Cardiac muscle cell (in vitro differentiated cells and primary cell): ENCODE measurements around the gene MCHR2. TPM values are rescaled to one million over a fixed set of nuclear protein-coding genes. Genes with fewer than 3 reads are reported as not detected.

Experiments used
- DNase-seq, 2 donors: peaks; one replicate each; pipeline versions ENCODE4 v3.0.0 to v3.0.0-alpha.2; 2010 to 2017; ENCODE audit warnings: low read depth in 1 of 2, low spot score in 1 of 2
- H3K27ac ChIP-seq: fragments of 200-600 bp; sonication (generic); 2 replicates; pipeline ENCODE4 v1.5.1; 2016
- H3K27me3 ChIP-seq: fragments of 200-600 bp; sonication (generic); 2 replicates; pipeline ENCODE4 v1.6.0; 2016; ENCODE audit warnings: control low read depth
- H3K36me3 ChIP-seq: fragments of 200-600 bp; sonication (generic); 2 replicates; pipeline ENCODE4 v1.5.1; 2016; ENCODE audit warnings: control low read depth
- H3K4me1 ChIP-seq: fragments of 200-600 bp; sonication (generic); 2 replicates; pipeline ENCODE4 v1.8.1; 2017; ENCODE audit warnings: low read depth, mild to moderate bottlenecking, mixed run types
- H3K4me3 ChIP-seq: fragments of 200-600 bp; sonication (generic); 2 replicates; pipeline ENCODE4 v1.5.1; 2016; ENCODE audit warnings: mild to moderate bottlenecking
- H3K9me3 ChIP-seq: fragments of 200-600 bp; sonication (generic); 2 replicates; pipeline ENCODE4 v1.5.1; 2017; ENCODE audit warnings: low read depth, mild to moderate bottlenecking, control low read depth
- CTCF ChIP-seq: IDR thresholded peaks from 2 replicates; pipeline ENCODE4 v1.5.1; 2012; ENCODE audit warnings: low read depth, mild to moderate bottlenecking, low read length
- polyA plus RNA-seq: library from polyadenylated mRNA; unstranded; fragments of >200 nt; fragmentation: Nextera tagmentation; extraction: Ambion mirVana; gene quantifications from 2 replicates; pipeline ENCODE4 v1.2.1, GENCODE V29; 2016
- total RNA-seq: library from RNA; depleted of rRNA; stranded (reverse); fragments of >200 nt; gene quantifications from 2 replicates; pipeline ENCODE4 v1.2.3, GENCODE V29; 2016

Gene MCHR2
- total and polyA plus RNA-seq, 2 experiments from 2014 or later, result not detected

GRCh38 chr6:99879431-99879830, 114.6 kb downstream of the MCHR2 start:
- no peak for TF ChIP-seq CTCF
- Histone ChIP-seq H3K27me3 (no peaks in the 10 kb centered on the region), H3K27ac (no peak overlapping the region), H3K36me3 (no peaks in the 10 kb centered on the region), H3K4me1 (no peaks in the 10 kb centered on the region), H3K9me3 (no peaks in the 10 kb centered on the region), H3K4me3 (no peak overlapping the region)
- DNase-seq, result no peak

GRCh38 chr6:99875068-99875467, 119.0 kb downstream of the MCHR2 start:
- H3K36me3 ChIP-seq, result no peaks in the 10 kb centered on the region
- H3K27ac ChIP-seq, result no peak overlapping the region
- no peak for TF ChIP-seq CTCF
- no peaks in the 10 kb centered on the region for H3K4me1 ChIP-seq
- no peaks in the 10 kb centered on the region for H3K9me3 ChIP-seq
- no peak overlapping the region for H3K4me3 ChIP-seq
- no peak for DNase-seq
- H3K27me3 ChIP-seq, result peaks cover 6% of the 10 kb centered on the region

- Histone ChIP-seq H3K4me3 (no peak overlapping the region), H3K27ac (no peak overlapping the region)
- no peak for DNase-seq
Observed at GRCh38 chr6:99873084-99873483, 120.9 kb downstream of the MCHR2 start.

GRCh38 chr6:99871641-99872040, 122.4 kb downstream of the MCHR2 start:
- no peaks in the 10 kb centered on the region for H3K4me1 ChIP-seq
- DNase-seq, result no peak
- no peak for TF ChIP-seq CTCF
- peaks cover 26% of the 10 kb centered on the region for H3K27me3 ChIP-seq
- H3K27ac ChIP-seq, result no peak overlapping the region
- H3K4me3 ChIP-seq, result no peak overlapping the region
- H3K36me3 ChIP-seq, result no peaks in the 10 kb centered on the region
- H3K9me3 ChIP-seq, result no peaks in the 10 kb centered on the region

More at GRCh38 chr6:99873084-99873483, 120.9 kb downstream of the MCHR2 start:
- H3K4me1 ChIP-seq, result no peaks in the 10 kb centered on the region
- TF ChIP-seq CTCF, result no peak
- H3K36me3 ChIP-seq, result no peaks in the 10 kb centered on the region
- no peaks in the 10 kb centered on the region for H3K9me3 ChIP-seq
- peaks cover 24% of the 10 kb centered on the region for H3K27me3 ChIP-seq
